Body of pancreas (tissue), 4 donors: ENCODE data around the gene ENTHD1. TPM values are rescaled to one million over a fixed set of nuclear protein-coding genes. Genes with fewer than 3 reads are reported as not detected.
"Not testable (repeated sequence)": the region's sequence is repeated elsewhere in the genome, so short reads cannot be mapped to it uniquely, and the experiment has no call there.

Source experiments
- ATAC-seq: fragments of 150-250 bp; one replicate; pipeline ENCODE4 v1.9.1; 2016
- DNase-seq, 4 donors: peaks; one replicate each; pipeline ENCODE4 v3.0.0-alpha.2; 2019
- H3K27ac ChIP-seq, 4 donors: fragments of 200-600 bp; sonication (generic); 1 replicate in 3 of 4; 2 replicates in 1 of 4; pipeline versions ENCODE4 v1.5.1 to v1.6.1; 2016 to 2019; ENCODE audit warnings: mild to moderate bottlenecking in 1 of 4, mixed read lengths in 1 of 4, moderate library complexity in 1 of 4
- H3K27me3 ChIP-seq, 2 donors: fragments of 200-600 bp; sonication (generic); one replicate each; pipeline ENCODE4 v1.6.0; 2016; ENCODE audit warnings: mild to moderate bottlenecking in 1 of 2
- H3K36me3 ChIP-seq, 2 donors: fragments of 200-600 bp; sonication (generic); replicated peaks in 1 of 2; 2 replicates each; pipeline ENCODE4 v1.5.1; 2016; ENCODE audit warnings: low read depth in 2 of 2; ENCODE audit not compliant: insufficient read depth in 1 of 2
- H3K4me1 ChIP-seq: fragments of 200-600 bp; sonication (generic); one replicate; pipeline ENCODE4 v1.6.0; 2016
- H3K4me3 ChIP-seq, 2 donors: fragments of 200-600 bp; sonication (generic); 1 replicate in 1 of 2; 2 replicates in 1 of 2; pipeline ENCODE4 v1.5.1; 2016 to 2019
- H3K9me3 ChIP-seq, 3 donors: fragments of 200-600 bp; sonication (generic); 1 replicate in 2 of 3; 2 replicates in 1 of 3; pipeline ENCODE4 v1.5.1; 2016
- POLR2A ChIP-seq, 3 donors: fragments of 450-650 bp; IDR thresholded peaks; one replicate each; pipeline ENCODE4 v1.6.1; 2016; ENCODE audit warnings: antibody characterized with exemption in 3 of 3, mild to moderate bottlenecking in 2 of 3
- WGBS, 2 donors: methylation state at CpG; one replicate each; pipeline ENCODE4 v1.1.5; 2017; 5-methylcytosine and 5-hydroxymethylcytosine counted together
- intact Hi-C: fragments of 100-400 bp; cut with DNase I; formaldehyde crosslinking; loops from one replicate; pipeline ENCODE4 v1.15.1; 2023
- total RNA-seq, 2 donors: library from RNA; depleted of rRNA; stranded (reverse); fragments of >200 nt; gene quantifications; one replicate each; pipeline ENCODE4 v1.1.0, GENCODE V29; 2016
- TF ChIP-seq, protein P1 (sequence below), 7 experiments: fragments of 450-650 bp in 4 of 7; fragments of 200-600 bp in 3 of 7; sonication (generic) in 3 of 7; IDR thresholded peaks; one replicate each; pipeline ENCODE4 v1.5.1; 2016 to 2019; ENCODE audit warnings: antibody characterized with exemption in 7 of 7

ENTHD1 gene
- total RNA-seq, 2 donors from 2014 or later, result not detected

DNA sequence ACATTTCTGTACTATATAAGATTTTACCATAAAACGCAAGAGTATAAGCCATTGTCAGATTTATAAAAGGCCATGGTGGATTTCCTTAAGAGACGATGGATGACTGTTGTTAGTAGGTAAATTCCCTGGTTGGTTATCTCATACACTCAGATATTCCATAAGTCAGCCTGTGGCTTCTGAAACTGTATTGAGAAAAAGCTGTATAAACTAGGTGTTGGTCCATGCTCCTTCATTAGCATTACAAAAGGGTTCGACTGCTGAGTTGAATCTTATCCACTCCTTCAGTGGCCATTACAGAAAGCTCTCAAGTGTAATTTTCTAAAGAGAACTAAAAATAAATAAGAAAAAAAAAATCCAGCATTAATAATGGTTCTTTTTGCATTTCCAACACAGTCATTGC lies 12.6 kb upstream of the ENTHD1 start:
- DNase-seq (no peak), ATAC-seq (no peak)
- WGBS, 2 donors, result 78 to 81% methylated on average over 3 of the region's 3 CpGs
- Histone ChIP-seq H3K9me3 (no peaks in the 10 kb centered on the region), H3K36me3 (no peaks in the 10 kb centered on the region), H3K4me3 (no peak overlapping the region), H3K27me3 (no peaks in the 10 kb centered on the region), H3K4me1 (no peaks in the 10 kb centered on the region), H3K27ac (no peak overlapping the region)
- intact Hi-C loops, result no loop called here
- TF ChIP-seq POLR2A (IDR thresholded peaks at IDR 0.05), result no peak
- TF ChIP-seq, protein P1, sequence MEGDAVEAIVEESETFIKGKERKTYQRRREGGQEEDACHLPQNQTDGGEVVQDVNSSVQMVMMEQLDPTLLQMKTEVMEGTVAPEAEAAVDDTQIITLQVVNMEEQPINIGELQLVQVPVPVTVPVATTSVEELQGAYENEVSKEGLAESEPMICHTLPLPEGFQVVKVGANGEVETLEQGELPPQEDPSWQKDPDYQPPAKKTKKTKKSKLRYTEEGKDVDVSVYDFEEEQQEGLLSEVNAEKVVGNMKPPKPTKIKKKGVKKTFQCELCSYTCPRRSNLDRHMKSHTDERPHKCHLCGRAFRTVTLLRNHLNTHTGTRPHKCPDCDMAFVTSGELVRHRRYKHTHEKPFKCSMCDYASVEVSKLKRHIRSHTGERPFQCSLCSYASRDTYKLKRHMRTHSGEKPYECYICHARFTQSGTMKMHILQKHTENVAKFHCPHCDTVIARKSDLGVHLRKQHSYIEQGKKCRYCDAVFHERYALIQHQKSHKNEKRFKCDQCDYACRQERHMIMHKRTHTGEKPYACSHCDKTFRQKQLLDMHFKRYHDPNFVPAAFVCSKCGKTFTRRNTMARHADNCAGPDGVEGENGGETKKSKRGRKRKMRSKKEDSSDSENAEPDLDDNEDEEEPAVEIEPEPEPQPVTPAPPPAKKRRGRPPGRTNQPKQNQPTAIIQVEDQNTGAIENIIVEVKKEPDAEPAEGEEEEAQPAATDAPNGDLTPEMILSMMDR (IDR thresholded peaks at IDR 0.05), result no peak

DNA sequence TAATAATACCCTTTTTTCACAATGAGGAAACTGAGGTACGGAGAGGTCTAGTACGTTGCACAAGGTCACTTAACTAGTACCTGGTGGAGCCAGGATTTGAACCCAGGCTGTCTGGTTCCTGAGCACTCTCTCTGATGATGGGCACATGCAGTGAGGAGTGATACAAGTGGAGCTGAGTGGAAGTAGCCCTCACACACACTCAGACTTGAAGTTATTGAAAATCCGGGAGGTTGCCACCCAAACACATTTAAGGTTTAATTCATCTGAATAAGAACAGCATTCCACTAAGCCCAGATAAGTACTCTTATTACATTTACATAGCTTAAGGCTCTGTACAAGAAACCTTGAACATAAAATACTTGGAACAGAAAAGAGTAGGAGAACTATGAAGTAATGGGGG lies 12.1 kb upstream of the ENTHD1 start:
- Histone ChIP-seq H3K36me3 (no peaks in the 10 kb centered on the region), H3K27ac (no peak overlapping the region), H3K4me1 (no peaks in the 10 kb centered on the region), H3K9me3 (no peaks in the 10 kb centered on the region), H3K4me3 (no peak overlapping the region), H3K27me3 (no peaks in the 10 kb centered on the region)
- 74 to 91% methylated on average over 3 of the region's 3 CpGs for WGBS, 2 donors
- DNase-seq (no peak), ATAC-seq (no peak)
- no peak for TF ChIP-seq POLR2A (IDR thresholded peaks at IDR 0.05)
- TF ChIP-seq, protein P1 (IDR thresholded peaks at IDR 0.05), result no peak
- intact Hi-C loops, result no loop called here

DNA sequence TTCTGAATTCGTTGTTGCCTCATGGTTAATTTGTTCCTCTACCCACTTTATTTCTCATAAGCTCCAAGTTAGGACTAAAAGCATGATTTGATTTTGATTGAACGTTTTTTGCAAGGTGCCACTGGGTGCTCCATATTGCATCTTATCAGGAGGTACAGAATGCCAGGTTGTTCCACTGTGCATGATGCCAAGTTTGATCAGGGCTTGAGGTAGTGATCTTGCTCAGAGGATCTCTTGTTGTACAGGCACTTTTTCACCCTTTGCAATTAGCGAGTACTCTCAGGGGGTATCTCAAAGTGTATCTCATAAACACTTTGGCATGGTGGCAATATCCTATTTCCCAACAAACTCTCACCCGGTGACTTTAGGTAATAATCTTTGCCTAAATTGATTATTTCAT lies 11.3 kb upstream of the ENTHD1 start:
- WGBS, 2 donors, result 70 to 72% methylated on average over 4 of the region's 4 CpGs
- no peak for TF ChIP-seq POLR2A (IDR thresholded peaks at IDR 0.05)
- TF ChIP-seq, protein P1 (IDR thresholded peaks at IDR 0.05), result no peak
- DNase-seq (no peak), ATAC-seq (no peak)
- Histone ChIP-seq H3K27me3 (no peaks in the 10 kb centered on the region), H3K4me3 (no peak overlapping the region), H3K4me1 (no peaks in the 10 kb centered on the region), H3K36me3 (no peaks in the 10 kb centered on the region), H3K27ac (no peak overlapping the region), H3K9me3 (no peaks in the 10 kb centered on the region)
- intact Hi-C loops, result no loop called here

DNA sequence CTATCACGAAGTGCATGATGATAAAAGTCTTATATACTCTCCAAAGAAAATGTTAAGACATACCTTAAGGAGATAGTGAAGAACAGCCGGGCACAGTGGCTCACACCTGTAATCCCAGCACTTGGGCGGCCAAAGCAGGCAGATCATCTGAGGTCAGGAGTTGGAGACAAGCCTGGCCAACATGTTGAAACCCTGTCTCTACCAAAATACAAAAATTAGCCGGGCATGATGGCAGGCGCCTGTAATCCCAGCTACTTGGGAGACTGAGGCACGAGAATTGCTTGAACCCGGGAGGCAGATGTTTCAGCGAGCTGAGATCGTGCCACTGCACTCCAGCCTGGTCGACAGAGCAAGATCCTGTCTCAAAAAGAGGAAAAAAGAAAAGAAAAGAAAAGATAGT lies 10.5 kb upstream of the ENTHD1 start:
- H3K4me3 ChIP-seq, H3K4me1 ChIP-seq, ATAC-seq, H3K27me3 ChIP-seq, H3K27ac ChIP-seq, H3K36me3 ChIP-seq, H3K9me3 ChIP-seq, DNase-seq, intact Hi-C loops: not testable (repeated sequence)
- 85 to 90% methylated on average over 10 of the region's 10 CpGs for WGBS, 2 donors

DNA sequence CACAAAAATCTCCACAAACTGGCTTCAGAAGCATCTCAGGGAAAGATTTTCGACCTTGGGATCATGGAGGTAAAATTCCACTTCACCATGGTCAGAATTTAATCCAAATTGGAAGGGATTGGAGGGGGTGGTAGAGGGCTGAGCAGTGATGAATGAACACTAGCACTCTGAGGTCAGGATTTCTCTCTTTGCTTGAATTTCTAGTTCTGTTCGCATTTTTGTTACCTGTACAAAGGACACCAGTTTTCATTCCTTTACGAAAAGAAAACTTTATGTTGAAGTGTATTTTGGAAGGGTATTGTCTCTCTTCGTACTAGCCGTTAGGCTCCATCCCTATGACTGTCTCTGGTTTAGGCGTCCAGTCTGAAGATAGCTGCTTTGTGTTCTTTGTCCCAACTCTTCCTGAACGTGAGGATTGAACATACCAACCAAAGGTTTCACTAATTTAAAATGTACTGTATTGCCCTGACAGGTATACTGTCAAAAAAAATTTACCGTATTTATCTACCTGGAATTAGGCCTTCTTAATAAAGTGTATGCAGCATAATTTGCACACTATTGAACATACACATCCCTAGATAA lies 8.1 kb upstream of the ENTHD1 start:
- no peak for TF ChIP-seq POLR2A (IDR thresholded peaks at IDR 0.05)
- TF ChIP-seq, protein P1 (IDR thresholded peaks at IDR 0.05), result no peak
- WGBS, 2 donors, result 72 to 77% methylated on average over 8 of the region's 8 CpGs
- no peak overlapping the region for H3K4me3 ChIP-seq
- no peak for ATAC-seq
- H3K9me3 ChIP-seq, result no peaks in the 10 kb centered on the region
- H3K27ac ChIP-seq, result no peak overlapping the region
- no peaks in the 10 kb centered on the region for H3K27me3 ChIP-seq
- no peaks in the 10 kb centered on the region for H3K36me3 ChIP-seq
- H3K4me1 ChIP-seq, result no peaks in the 10 kb centered on the region
- DNase-seq, result no peak
- intact Hi-C loops, result no loop called here
